OCI-LY1 (cell line): ENCODE results near the gene DIP2C.

Source experiments
- EZH2 ChIP-seq: fragments of 200-600 bp; sonication (generic), shearing (Covaris generic); IDR thresholded peaks from 2 replicates; pipeline ENCODE4 v1.8.0; 2017; ENCODE audit warnings: borderline replicate concordance, mixed run types, mild to moderate bottlenecking, antibody characterized with exemption, low read length, moderate library complexity, mixed read lengths
- TF ChIP-seq, protein P1 (sequence below): fragments of 200-600 bp; sonication (generic), shearing (Covaris generic); IDR thresholded peaks from 2 replicates; pipeline ENCODE4 v1.5.1; 2017; ENCODE audit warnings: mild to moderate bottlenecking, antibody characterized with exemption, low read length, moderate library complexity, mixed read lengths

- TF ChIP-seq EZH2: no peak
- TF ChIP-seq, protein P1, sequence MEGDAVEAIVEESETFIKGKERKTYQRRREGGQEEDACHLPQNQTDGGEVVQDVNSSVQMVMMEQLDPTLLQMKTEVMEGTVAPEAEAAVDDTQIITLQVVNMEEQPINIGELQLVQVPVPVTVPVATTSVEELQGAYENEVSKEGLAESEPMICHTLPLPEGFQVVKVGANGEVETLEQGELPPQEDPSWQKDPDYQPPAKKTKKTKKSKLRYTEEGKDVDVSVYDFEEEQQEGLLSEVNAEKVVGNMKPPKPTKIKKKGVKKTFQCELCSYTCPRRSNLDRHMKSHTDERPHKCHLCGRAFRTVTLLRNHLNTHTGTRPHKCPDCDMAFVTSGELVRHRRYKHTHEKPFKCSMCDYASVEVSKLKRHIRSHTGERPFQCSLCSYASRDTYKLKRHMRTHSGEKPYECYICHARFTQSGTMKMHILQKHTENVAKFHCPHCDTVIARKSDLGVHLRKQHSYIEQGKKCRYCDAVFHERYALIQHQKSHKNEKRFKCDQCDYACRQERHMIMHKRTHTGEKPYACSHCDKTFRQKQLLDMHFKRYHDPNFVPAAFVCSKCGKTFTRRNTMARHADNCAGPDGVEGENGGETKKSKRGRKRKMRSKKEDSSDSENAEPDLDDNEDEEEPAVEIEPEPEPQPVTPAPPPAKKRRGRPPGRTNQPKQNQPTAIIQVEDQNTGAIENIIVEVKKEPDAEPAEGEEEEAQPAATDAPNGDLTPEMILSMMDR: no peak
These were observed 118.8 kb downstream of the DIP2C start for GRCh38 chr10:570628-571163.
